DND-41 (cell line): ENCODE measurements around the gene TGFBR3L.

Experiments
- ATAC-seq: fragments of 200-7000 bp; cut with Tn5 transposase; 3 replicates; pipeline ENCODE4 v1.9.1; 2021; ENCODE audit warnings: low read depth; ENCODE audit not compliant: insufficient read depth
- DNase-seq: peaks from one replicate; pipeline ENCODE4 v3.0.0-alpha.2; 2020
- H2AFZ ChIP-seq: 2 replicates; pipeline ENCODE4 v1.6.0; 2012; ENCODE audit warnings: low read depth, low read length
- H3K27ac ChIP-seq: 2 replicates; pipeline ENCODE4 v1.5.1; 2012; ENCODE audit warnings: low read length, inconsistent platforms
- H3K27me3 ChIP-seq: fragments of 200-600 bp; sonication (generic); 2 replicates; pipeline ENCODE4 v1.6.0; 2012; ENCODE audit warnings: low read length, mild to moderate bottlenecking, inconsistent platforms; ENCODE audit not compliant: insufficient read depth, poor library complexity
- H3K36me3 ChIP-seq: 2 replicates; pipeline ENCODE4 v1.5.1; 2012; ENCODE audit warnings: low read length, inconsistent platforms; ENCODE audit not compliant: insufficient read depth
- H3K4me1 ChIP-seq: 2 replicates; pipeline ENCODE4 v1.5.1; 2012; ENCODE audit warnings: mild to moderate bottlenecking, low read length; ENCODE audit not compliant: insufficient read depth
- H3K4me2 ChIP-seq: 2 replicates; pipeline ENCODE4 v1.6.0; 2012; ENCODE audit warnings: mild to moderate bottlenecking, moderate library complexity, low read length, inconsistent platforms; ENCODE audit not compliant: insufficient read depth
- H3K4me3 ChIP-seq, 2 experiments: fragments of 200-600 bp in 1 of 2; shearing (Covaris generic) in 1 of 2; 2 replicates each; pipeline ENCODE4 v1.5.1; 2012 to 2016; ENCODE audit warnings: inconsistent platforms in 2 of 2, low read length in 2 of 2, mild to moderate bottlenecking in 2 of 2, low read depth in 1 of 2, moderate library complexity in 1 of 2
- H3K79me2 ChIP-seq: 2 replicates; pipeline ENCODE4 v1.6.0; 2012; ENCODE audit warnings: low read length, inconsistent platforms; ENCODE audit not compliant: insufficient read depth
- H3K9ac ChIP-seq: 2 replicates; pipeline ENCODE4 v1.6.0; 2012; ENCODE audit warnings: low read depth, mild to moderate bottlenecking, inconsistent platforms, low read length, moderate library complexity
- H3K9me3 ChIP-seq: 2 replicates; pipeline ENCODE4 v1.5.1; 2012; ENCODE audit warnings: low read length, moderate library complexity, mild to moderate bottlenecking, inconsistent platforms; ENCODE audit not compliant: insufficient read depth, severe bottlenecking
- H4K20me1 ChIP-seq: 2 replicates; pipeline ENCODE4 v1.6.0; 2012; ENCODE audit warnings: low read length; ENCODE audit not compliant: insufficient read depth
- CTCF ChIP-seq: IDR thresholded peaks from 2 replicates; pipeline ENCODE4 v1.5.1; 2012; ENCODE audit warnings: borderline replicate concordance, low read length, moderate library complexity, mild to moderate bottlenecking; ENCODE audit not compliant: poor library complexity, severe bottlenecking; ENCODE audit errors: extremely low read depth
- EZH2 ChIP-seq: IDR thresholded peaks from 3 replicates; pipeline ENCODE4 v1.6.1; 2012; ENCODE audit warnings: borderline replicate concordance, low read depth, mild to moderate bottlenecking, moderate library complexity, low read length, inconsistent platforms; ENCODE audit not compliant: severe bottlenecking

Gene TGFBR3L

GRCh38 chr19:7923295-7924191 lies 8.9 kb downstream of the TGFBR3L start:
- TF ChIP-seq CTCF (no peak), EZH2 (no peak)

DNA sequence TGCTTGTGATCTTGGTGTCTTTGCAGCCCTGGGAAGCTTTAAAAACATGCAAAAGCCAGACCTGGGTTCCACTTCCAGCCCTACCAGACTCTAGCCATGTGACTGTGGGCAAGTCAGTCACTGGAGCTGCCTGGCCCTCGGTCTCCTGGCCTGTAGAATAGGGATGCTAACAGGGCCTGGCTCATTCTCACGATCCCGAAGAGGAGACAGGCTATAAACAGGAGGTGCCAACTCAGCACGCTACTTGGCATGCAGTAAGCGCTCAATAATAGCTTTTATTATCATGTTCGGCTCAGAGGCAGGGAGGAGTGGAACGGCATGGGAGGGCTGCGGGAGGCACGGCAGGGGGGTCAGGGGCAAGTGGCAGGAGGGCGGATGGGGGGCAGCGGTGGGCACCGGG lies 9.6 kb downstream of the TGFBR3L start:
- Histone ChIP-seq H2AFZ (no peak overlapping the region), H3K4me3 (no peak overlapping the region), H3K79me2 (peaks cover 9% of the 10 kb centered on the region), H3K9me3 (no peaks in the 10 kb centered on the region), H4K20me1 (peaks cover 52% of the 10 kb centered on the region), H3K27ac (no peak overlapping the region), H3K4me1 (peaks cover 44% of the 10 kb centered on the region), H3K4me2 (peak overlapping the region; percentile 99), H3K27me3 (no peaks in the 10 kb centered on the region), H3K36me3 (peaks cover 33% of the 10 kb centered on the region), H3K9ac (no peak overlapping the region; the same call in 1 of the 2 replicates)
- no peak for TF ChIP-seq EZH2
- no peak for TF ChIP-seq CTCF
- no peak for ATAC-seq
- no peak for DNase-seq

More at GRCh38 chr19:7923295-7924191, 8.9 kb downstream of the TGFBR3L start:
- peaks cover 33% of the 10 kb centered on the region for H3K36me3 ChIP-seq
- H3K9me3 ChIP-seq = no peaks in the 10 kb centered on the region
- H3K27ac ChIP-seq = no peak overlapping the region
- DNase-seq (no peak), ATAC-seq (no peak)
- H4K20me1 ChIP-seq = peaks cover 48% of the 10 kb centered on the region
- H3K4me2 ChIP-seq = peak overlapping the region; percentile 99; the same call in 1 of the 2 replicates
- no peak overlapping the region for H2AFZ ChIP-seq
- no peak overlapping the region for H3K4me3 ChIP-seq
- peaks cover 50% of the 10 kb centered on the region for H3K4me1 ChIP-seq
- no peaks in the 10 kb centered on the region for H3K27me3 ChIP-seq
- H3K9ac ChIP-seq = no peak overlapping the region
- peaks cover 9% of the 10 kb centered on the region for H3K79me2 ChIP-seq

GRCh38 chr19:7924651-7925170 lies 10.1 kb downstream of the TGFBR3L start:
- H3K36me3 ChIP-seq = peaks cover 33% of the 10 kb centered on the region
- peaks cover 9% of the 10 kb centered on the region for H3K79me2 ChIP-seq
- TF ChIP-seq CTCF (no peak), EZH2 (no peak)
- no peak overlapping the region; the same call in 1 of the 2 replicates for H3K27ac ChIP-seq
- peak overlapping the region; percentile 66 for H3K9ac ChIP-seq
- DNase-seq = no peak
- H3K4me2 ChIP-seq = peak overlapping the region; percentile 99
- ATAC-seq = no peak
- no peak overlapping the region for H2AFZ ChIP-seq
- peaks cover 39% of the 10 kb centered on the region for H3K4me1 ChIP-seq
- no peaks in the 10 kb centered on the region for H3K9me3 ChIP-seq
- peaks cover 52% of the 10 kb centered on the region for H4K20me1 ChIP-seq
- peak overlapping the region; percentile 49 to 65; a peak in 3 of 4 replicates for H3K4me3 ChIP-seq
- no peaks in the 10 kb centered on the region for H3K27me3 ChIP-seq
